PC-9 (cell line): ENCODE results near the gene GAP43. TPM values are rescaled to one million over a fixed set of nuclear protein-coding genes. Genes with fewer than 3 reads are reported as not detected.

Experiments used
- BruUV-seq: library from RNA; stranded (reverse); fragments of 400-500 nt; replicated peaks from 2 replicates; lab custom pipeline; 2021; lab: Mats Ljungman, UMichigan
- CTCF ChIA-PET: fragments of 300-600 bp; sonication (Branson Sonifier 250); formaldehyde crosslinking; loops from one replicate; lab custom pipeline; 2022; ENCODE audit warnings: antibody characterized with exemption; lab: Charles Lee
- POLR2A ChIA-PET: fragments of 300-600 bp; sonication (Branson Sonifier 250); formaldehyde crosslinking; loops from one replicate; lab custom pipeline; 2022; ENCODE audit warnings: antibody characterized with exemption; ENCODE audit not compliant: unreplicated experiment; lab: Charles Lee
- DNase-seq, 2 experiments: peaks; one replicate each; pipeline versions ENCODE4 v3.0.0 to v3.0.0-alpha.2; 2015 to 2022; ENCODE audit warnings: mixed read lengths in 1 of 2
- H2AFZ ChIP-seq: fragments of 200-600 bp; sonication (generic); 2 replicates; pipeline ENCODE4 v1.8.1; 2017; ENCODE audit warnings: antibody characterized with exemption
- H3F3A ChIP-seq: fragments of 200-600 bp; sonication (generic); 2 replicates; pipeline ENCODE4 v1.8.1; 2017; ENCODE audit warnings: antibody characterized with exemption, mild to moderate bottlenecking, low read depth; ENCODE audit not compliant: insufficient read depth
- H3K27ac ChIP-seq: fragments of 200-600 bp; sonication (generic); 2 replicates; pipeline ENCODE4 v1.6.1; 2016; ENCODE audit warnings: mixed run types
- H3K27me3 ChIP-seq: fragments of 200-600 bp; sonication (generic); 2 replicates; pipeline ENCODE4 v1.6.1; 2016; ENCODE audit warnings: low read depth, mixed run types; ENCODE audit not compliant: insufficient read depth
- H3K36me3 ChIP-seq: fragments of 200-600 bp; sonication (generic); 2 replicates; pipeline ENCODE4 v1.6.1; 2016; ENCODE audit warnings: low read depth, mixed run types
- H3K4me1 ChIP-seq: fragments of 200-600 bp; sonication (generic); replicated peaks from 2 replicates; pipeline ENCODE4 v1.6.1; 2016; ENCODE audit warnings: mixed run types; ENCODE audit not compliant: insufficient read depth
- H3K4me2 ChIP-seq: fragments of 200-600 bp; sonication (generic); 2 replicates; pipeline ENCODE4 v1.6.1; 2017; ENCODE audit warnings: mixed run types
- H3K4me3 ChIP-seq: fragments of 200-600 bp; sonication (generic); 2 replicates; pipeline ENCODE4 v1.6.1; 2016; ENCODE audit warnings: mixed run types
- H3K79me2 ChIP-seq: fragments of 200-600 bp; sonication (generic); 2 replicates; pipeline ENCODE4 v1.6.1; 2017; ENCODE audit warnings: low read depth, mixed run types
- H3K9me2 ChIP-seq: fragments of 200-600 bp; sonication (generic); 2 replicates; pipeline ENCODE4 v1.8.1; 2017; ENCODE audit warnings: mild to moderate bottlenecking; ENCODE audit not compliant: insufficient read depth
- H3K9me3 ChIP-seq: fragments of 200-600 bp; sonication (generic); 2 replicates; pipeline ENCODE4 v1.8.1; 2016; ENCODE audit warnings: low read depth; ENCODE audit not compliant: insufficient read depth
- H4K20me1 ChIP-seq: fragments of 200-600 bp; sonication (generic); 2 replicates; pipeline ENCODE4 v1.8.1; 2017; ENCODE audit not compliant: insufficient read depth
- CTCF ChIP-seq: fragments of 200-600 bp; sonication (generic); conservative IDR thresholded peaks from 2 replicates; pipeline ENCODE4 v1.6.1; 2017; ENCODE audit warnings: mixed run types, antibody characterized with exemption, mild to moderate bottlenecking, moderate library complexity
- EZH2 ChIP-seq: fragments of 200-600 bp; sonication (generic); IDR thresholded peaks from 2 replicates; pipeline ENCODE4 v1.8.0; 2017; ENCODE audit warnings: antibody characterized with exemption, low read depth
- intact Hi-C: fragments of 100-400 bp; cut with micrococcal nuclease; formaldehyde crosslinking; loops from one replicate; pipeline ENCODE4 v1.10.0; 2022; ENCODE audit not compliant: unreplicated experiment
- total RNA-seq: library from RNA; stranded (reverse); gene quantifications from 2 replicates; pipeline ENCODE4 v1.2.3, GENCODE V29; 2021

GAP43 gene
- total RNA-seq, 1 experiment from 2014 or later = not detected

GRCh38 chr3:115644391-115644790, 21.1 kb downstream of the GAP43 start:
- POLR2A ChIA-PET = no interaction called here
- H3K9me3 ChIP-seq = no peaks in the 10 kb centered on the region
- no TSS peak for BruUV-seq
- no peaks in the 10 kb centered on the region for H3K79me2 ChIP-seq
- no peak overlapping the region for H3K4me2 ChIP-seq
- no peak for TF ChIP-seq EZH2
- TF ChIP-seq CTCF = no peak
- H3K27ac ChIP-seq = no peak overlapping the region
- no peaks in the 10 kb centered on the region for H3K9me2 ChIP-seq
- H3K4me3 ChIP-seq = no peak overlapping the region
- H3K27me3 ChIP-seq = no peaks in the 10 kb centered on the region
- CTCF ChIA-PET = interaction anchor here (0.6 kb wide), 1 partner anchor 15 kb away, joined by 4 read pairs; no protein-coding TSS in a partner anchor
- intact Hi-C loops = no loop called here
- no peaks in the 10 kb centered on the region for H3K4me1 ChIP-seq
- no peaks in the 10 kb centered on the region for H4K20me1 ChIP-seq
- DNase-seq = no peak
- no peaks in the 10 kb centered on the region for H3F3A ChIP-seq
- no peaks in the 10 kb centered on the region for H3K36me3 ChIP-seq
- no peak overlapping the region for H2AFZ ChIP-seq

DNA sequence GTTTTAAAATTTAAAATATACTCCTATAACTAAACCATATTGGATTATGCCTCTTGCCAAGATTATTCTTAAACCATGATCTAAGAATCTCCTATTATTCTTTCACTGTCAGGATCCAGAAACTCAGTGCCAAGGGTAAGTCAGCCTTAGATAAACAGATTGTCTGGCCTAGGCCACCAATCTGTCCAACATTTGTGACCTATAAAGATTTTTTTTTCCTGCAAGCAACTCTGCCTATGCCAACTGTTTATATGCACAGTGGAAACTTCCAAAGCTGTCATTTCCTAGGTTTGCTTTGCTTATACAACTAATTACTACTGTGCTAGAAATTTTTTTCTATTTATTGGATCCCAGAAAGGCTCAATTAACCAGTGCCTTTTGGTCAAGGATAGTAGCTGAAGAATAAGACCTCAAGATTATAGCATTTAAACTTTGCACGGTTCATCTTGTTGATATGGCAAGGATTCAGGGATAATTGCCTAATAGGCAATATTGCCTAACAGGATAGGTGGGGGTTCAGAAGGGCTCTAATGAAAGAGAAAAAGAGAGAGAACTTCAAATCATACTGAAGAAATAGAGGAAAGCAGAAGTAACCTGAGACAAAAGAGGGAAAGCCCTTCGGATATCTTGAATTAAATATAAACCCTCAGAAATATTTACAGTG, 22.8 kb downstream of the GAP43 start:
- CTCF ChIA-PET = interaction anchor here (0.6 kb wide), 1 partner anchor 45 kb away, joined by 3 read pairs; no protein-coding TSS in a partner anchor
- intact Hi-C loops = no loop called here
- Histone ChIP-seq H3K27ac (no peak overlapping the region), H3K4me3 (no peak overlapping the region), H3K36me3 (no peaks in the 10 kb centered on the region), H3K4me1 (no peaks in the 10 kb centered on the region), H3F3A (no peaks in the 10 kb centered on the region), H4K20me1 (no peaks in the 10 kb centered on the region), H3K27me3 (no peaks in the 10 kb centered on the region), H3K79me2 (no peaks in the 10 kb centered on the region), H3K4me2 (no peak overlapping the region), H3K9me3 (no peaks in the 10 kb centered on the region), H3K9me2 (no peaks in the 10 kb centered on the region), H2AFZ (no peak overlapping the region)
- POLR2A ChIA-PET = no interaction called here
- no peak for DNase-seq
- BruUV-seq = no TSS peak
- TF ChIP-seq EZH2 = no peak
- no peak for TF ChIP-seq CTCF

DNA sequence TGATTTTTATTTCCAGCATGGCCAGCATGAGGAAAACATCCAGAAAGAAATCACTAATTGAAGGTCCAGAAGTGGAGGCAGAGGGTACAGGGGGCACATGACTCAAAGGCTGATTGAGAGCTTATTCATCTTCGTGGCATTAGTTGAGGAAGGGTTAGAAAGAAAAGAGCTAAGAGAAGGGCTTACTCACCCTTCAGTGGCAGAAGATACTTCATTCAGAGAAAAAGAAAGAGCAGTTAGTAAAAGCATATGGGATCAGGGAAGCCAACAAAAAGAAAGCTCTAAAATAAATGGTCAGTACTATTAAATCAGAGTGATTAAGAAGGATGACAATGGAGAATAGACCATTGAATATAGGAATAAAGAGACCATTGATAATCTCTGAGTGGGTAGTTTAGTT, 25.2 kb downstream of the GAP43 start:
- Histone ChIP-seq H3K4me2 (no peak overlapping the region), H3K27me3 (no peaks in the 10 kb centered on the region), H3K9me2 (no peaks in the 10 kb centered on the region), H4K20me1 (no peaks in the 10 kb centered on the region), H3K4me1 (no peaks in the 10 kb centered on the region), H3K4me3 (no peak overlapping the region), H3F3A (no peaks in the 10 kb centered on the region), H3K79me2 (no peaks in the 10 kb centered on the region), H3K9me3 (no peaks in the 10 kb centered on the region), H3K36me3 (no peaks in the 10 kb centered on the region), H3K27ac (no peak overlapping the region), H2AFZ (no peak overlapping the region)
- no peak for DNase-seq
- ChIA-PET CTCF (no interaction called here), POLR2A (no interaction called here)
- intact Hi-C loops = no loop called here
- TF ChIP-seq CTCF = no peak
- TF ChIP-seq EZH2 = no peak
- no TSS peak for BruUV-seq
